ENCODE data around the gene DAO. TPM values are rescaled to one million over a fixed set of nuclear protein-coding genes. Genes with fewer than 3 reads are reported as not detected.

DAO gene
- total RNA-seq, 1 experiment from 2014 or later: not detected

DNA sequence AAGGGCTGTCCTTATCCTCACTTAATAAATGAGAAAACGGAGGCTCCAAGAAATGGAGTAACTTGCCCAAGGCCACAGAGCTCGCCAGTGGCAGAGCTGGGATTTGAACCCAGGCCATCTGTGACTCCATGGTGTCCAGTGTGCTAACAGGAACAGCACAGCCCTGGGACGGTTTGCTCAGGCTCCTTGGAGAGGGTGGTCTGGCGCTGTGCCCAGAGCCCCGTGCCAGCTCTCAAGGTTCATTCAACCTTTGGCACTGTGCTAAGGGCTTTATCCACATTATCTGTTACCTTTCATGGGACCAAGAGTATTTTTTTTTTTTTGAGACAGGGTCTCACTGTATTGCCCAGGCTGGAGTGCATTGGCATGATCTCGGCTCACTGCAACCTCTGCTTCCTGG is 8.1 kb downstream of the DAO start:
- no peaks in the 10 kb centered on the region for H3K9me3 ChIP-seq
- no peaks in the 10 kb centered on the region for H3K36me3 ChIP-seq
- H3K4me3 ChIP-seq: no peak overlapping the region
- H3K27me3 ChIP-seq: no peaks in the 10 kb centered on the region
- no peak for DNase-seq

DNA sequence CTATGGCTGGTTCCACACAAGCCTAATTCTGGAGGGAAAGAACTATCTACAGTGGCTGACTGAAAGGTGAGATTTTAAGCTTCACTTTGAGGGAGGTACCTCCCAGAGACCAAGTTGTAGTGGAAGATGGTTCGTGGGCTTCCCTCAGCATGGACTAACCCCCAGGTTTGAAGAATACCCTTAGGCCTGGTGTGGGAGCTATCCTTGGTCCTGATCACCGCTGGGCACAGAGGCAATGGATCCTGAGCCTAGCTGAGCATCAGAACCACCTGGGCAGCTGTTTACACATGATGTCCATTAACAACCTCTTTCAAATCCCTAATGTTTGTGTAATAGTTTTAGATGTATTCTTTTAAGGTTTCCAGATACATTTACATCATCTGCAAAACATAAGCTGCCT is 10.3 kb downstream of the DAO start:
- H3K36me3 ChIP-seq: no peaks in the 10 kb centered on the region
- no peak overlapping the region for H3K4me3 ChIP-seq
- DNase-seq: no peak
- H3K27me3 ChIP-seq: no peaks in the 10 kb centered on the region
- H3K9me3 ChIP-seq: no peaks in the 10 kb centered on the region

GRCh38 chr12:108895220-108895802 is 15.4 kb downstream of the DAO start:
- no peak overlapping the region for H3K4me3 ChIP-seq

GRCh38 chr12:108896336-108896735 is 16.4 kb downstream of the DAO start:
- H3K36me3 ChIP-seq: no peaks in the 10 kb centered on the region
- no peak for DNase-seq
- peaks cover 15% of the 10 kb centered on the region for H3K27me3 ChIP-seq
- no peaks in the 10 kb centered on the region for H3K9me3 ChIP-seq
- H3K4me3 ChIP-seq: no peak overlapping the region

More at GRCh38 chr12:108895220-108895802, 15.4 kb downstream of the DAO start:
- H3K27me3 ChIP-seq: peaks cover 15% of the 10 kb centered on the region
- no peaks in the 10 kb centered on the region for H3K36me3 ChIP-seq
- no peak for DNase-seq
- H3K9me3 ChIP-seq: no peaks in the 10 kb centered on the region

- H3K36me3 ChIP-seq: no peaks in the 10 kb centered on the region
- peaks cover 15% of the 10 kb centered on the region for H3K27me3 ChIP-seq
- DNase-seq: no peak
- H3K9me3 ChIP-seq: no peaks in the 10 kb centered on the region
- no peak overlapping the region for H3K4me3 ChIP-seq
These were observed 16.9 kb downstream of the DAO start for GRCh38 chr12:108896817-108897216.

DNA sequence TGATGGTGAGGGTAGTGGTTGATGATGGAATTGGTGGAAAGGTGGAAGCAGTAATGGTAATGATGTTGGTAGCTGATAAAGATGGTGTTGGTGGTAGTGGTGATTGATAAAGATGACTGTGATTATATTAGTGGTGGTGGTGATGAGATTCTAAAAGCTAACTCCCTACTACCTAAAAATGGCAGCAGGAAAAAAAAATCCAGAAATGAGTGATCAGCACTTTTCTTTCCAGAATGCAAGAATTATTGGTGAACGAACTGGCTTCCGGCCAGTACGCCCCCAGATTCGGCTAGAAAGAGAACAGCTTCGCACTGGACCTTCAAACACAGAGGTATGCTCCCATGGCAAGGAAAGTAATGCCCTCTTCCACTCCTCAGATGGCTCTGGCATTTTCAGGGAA is 19.3 kb downstream of the DAO start:
- peaks cover 15% of the 10 kb centered on the region for H3K27me3 ChIP-seq
- no peaks in the 10 kb centered on the region for H3K36me3 ChIP-seq
- no peak for DNase-seq
- H3K4me3 ChIP-seq: no peak overlapping the region
- H3K9me3 ChIP-seq: no peaks in the 10 kb centered on the region

DNA sequence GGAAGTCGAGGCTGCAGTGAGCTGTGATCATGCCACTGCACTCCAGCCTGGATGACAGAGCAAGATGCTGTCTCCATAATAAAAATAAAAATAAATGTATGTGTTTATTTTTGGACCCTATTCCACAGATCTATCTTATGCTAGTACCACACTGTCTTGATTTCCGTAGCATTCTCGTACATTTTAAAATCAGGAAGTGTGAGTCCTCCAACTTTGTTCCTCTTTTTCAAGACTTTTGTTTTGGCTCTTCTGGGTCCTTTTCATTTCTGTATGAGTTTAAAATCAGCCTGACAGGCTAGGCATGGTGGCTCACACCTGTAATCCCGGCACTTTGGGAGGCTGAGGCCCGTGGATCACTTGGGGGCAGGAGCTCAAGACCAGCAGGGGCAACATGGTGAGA is 25.8 kb downstream of the DAO start:
- no peak overlapping the region for H3K4me3 ChIP-seq
- no peaks in the 10 kb centered on the region for H3K36me3 ChIP-seq
- H3K27me3 ChIP-seq: no peaks in the 10 kb centered on the region; the same call in 1 of the 2 replicates
- no peak for DNase-seq
- H3K9me3 ChIP-seq: no peaks in the 10 kb centered on the region

GRCh38 chr12:108906971-108907370 is 27.1 kb downstream of the DAO start:
- no peaks in the 10 kb centered on the region for H3K36me3 ChIP-seq
- DNase-seq: no peak
- no peak overlapping the region for H3K4me3 ChIP-seq
- no peaks in the 10 kb centered on the region for H3K27me3 ChIP-seq
- no peaks in the 10 kb centered on the region for H3K9me3 ChIP-seq

GRCh38 chr12:108907839-108908351 is 28.0 kb downstream of the DAO start:
- Histone ChIP-seq H3K27me3 (no peaks in the 10 kb centered on the region), H3K4me3 (no peak overlapping the region), H3K9me3 (no peaks in the 10 kb centered on the region), H3K36me3 (no peaks in the 10 kb centered on the region)
- no peak for DNase-seq

DNA sequence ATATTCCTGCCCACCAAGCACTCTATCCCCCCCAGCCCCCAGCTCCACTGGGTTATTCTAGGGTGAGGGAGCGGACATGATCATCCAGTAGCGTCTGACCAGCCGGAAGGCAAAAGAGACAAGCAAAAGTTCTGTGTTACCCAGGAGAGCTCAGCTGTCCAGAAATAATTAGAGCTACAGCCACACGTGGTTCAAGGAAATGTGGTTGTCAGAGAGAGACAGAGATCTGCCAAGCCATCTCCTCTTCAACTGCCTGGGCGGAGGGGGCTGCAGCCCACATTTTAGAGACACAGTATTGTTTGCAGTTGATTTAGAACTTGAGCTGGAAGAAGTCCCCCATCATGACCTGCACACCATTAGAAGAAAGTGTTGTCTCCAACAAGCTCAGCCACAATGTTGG is 30.4 kb downstream of the DAO start:
- DNase-seq: no peak
- H3K9me3 ChIP-seq: no peaks in the 10 kb centered on the region
- no peaks in the 10 kb centered on the region for H3K27me3 ChIP-seq
- H3K36me3 ChIP-seq: no peaks in the 10 kb centered on the region
- H3K4me3 ChIP-seq: no peak overlapping the region

DNA sequence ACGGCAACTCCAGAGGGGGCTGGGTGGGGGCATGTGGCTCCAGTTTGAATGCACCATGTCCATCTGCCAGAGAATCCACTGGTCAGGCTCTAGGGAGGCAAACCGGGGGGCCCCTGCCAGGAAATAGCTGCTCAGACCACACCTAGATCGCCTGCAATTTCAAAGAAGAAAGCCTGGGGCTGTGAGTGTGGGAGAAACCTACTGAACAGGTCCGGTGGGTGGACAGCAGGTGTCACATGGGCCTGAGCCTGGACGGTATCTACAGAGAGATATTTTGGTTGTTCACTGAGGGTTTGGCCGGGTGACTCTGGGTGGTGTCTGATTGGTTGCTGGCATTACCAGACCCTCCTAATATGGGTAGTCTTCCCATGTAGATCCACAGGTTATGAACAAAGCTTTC is 32.0 kb downstream of the DAO start:
- no peak overlapping the region for H3K4me3 ChIP-seq
- H3K36me3 ChIP-seq: no peaks in the 10 kb centered on the region
- H3K9me3 ChIP-seq: no peaks in the 10 kb centered on the region
- DNase-seq: no peak
- no peaks in the 10 kb centered on the region for H3K27me3 ChIP-seq

DNA sequence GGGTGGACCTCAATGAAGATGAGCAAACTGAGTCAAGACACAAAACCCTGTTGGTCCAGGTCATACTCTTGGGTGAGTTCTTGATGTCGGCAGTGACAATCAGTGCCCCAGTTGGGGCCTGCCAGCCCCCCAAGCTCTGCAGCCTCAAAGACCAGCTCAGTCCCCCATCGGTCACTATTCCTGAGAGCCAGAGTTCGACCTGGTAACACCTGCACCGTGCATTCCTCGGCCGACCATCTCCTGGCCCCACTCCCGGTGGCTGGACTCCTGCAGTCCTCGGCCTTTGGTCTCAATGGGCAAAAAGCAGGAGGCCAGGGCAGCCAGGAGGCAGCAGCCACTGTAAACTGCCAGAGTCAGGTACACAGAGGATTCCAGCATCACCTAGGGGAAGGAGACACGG is 32.5 kb downstream of the DAO start:
- no peaks in the 10 kb centered on the region for H3K36me3 ChIP-seq
- no peaks in the 10 kb centered on the region for H3K27me3 ChIP-seq
- H3K9me3 ChIP-seq: no peaks in the 10 kb centered on the region
- no peak for DNase-seq
- no peak overlapping the region for H3K4me3 ChIP-seq

- H3K9me3 ChIP-seq: no peaks in the 10 kb centered on the region
- no peak overlapping the region for H3K4me3 ChIP-seq
- no peaks in the 10 kb centered on the region for H3K27me3 ChIP-seq
- peak; percentile 66 for DNase-seq
- H3K36me3 ChIP-seq: no peaks in the 10 kb centered on the region
These were observed 34.2 kb downstream of the DAO start for GRCh38 chr12:108914121-108914531.

- no peaks in the 10 kb centered on the region for H3K9me3 ChIP-seq
- DNase-seq: no peak
- no peaks in the 10 kb centered on the region for H3K27me3 ChIP-seq
- no peak overlapping the region for H3K4me3 ChIP-seq
- H3K36me3 ChIP-seq: no peaks in the 10 kb centered on the region
These were observed 35.8 kb downstream of the DAO start for GRCh38 chr12:108915632-108916133.

DNA sequence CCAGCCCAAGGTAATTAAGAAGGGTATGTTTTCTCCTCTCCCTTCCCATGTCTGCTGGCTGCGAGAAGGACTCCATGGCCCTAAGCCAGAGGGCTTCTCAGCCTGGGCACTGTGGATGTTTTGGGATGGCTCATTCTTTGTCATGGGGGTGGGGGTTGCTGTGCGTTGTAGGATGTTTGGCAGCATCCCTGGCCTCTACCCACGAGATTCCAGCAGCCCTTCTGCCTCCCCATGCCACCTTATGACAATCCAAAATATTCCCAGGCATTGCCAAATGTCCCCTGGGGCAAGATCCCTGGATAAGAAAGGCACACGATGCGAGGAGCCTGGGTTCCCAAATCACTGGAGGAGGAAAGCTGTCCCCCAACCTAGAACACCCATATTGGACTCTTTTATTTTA is 36.4 kb downstream of the DAO start:
- H3K4me3 ChIP-seq: no peak overlapping the region
- H3K36me3 ChIP-seq: no peaks in the 10 kb centered on the region
- no peaks in the 10 kb centered on the region for H3K27me3 ChIP-seq
- no peaks in the 10 kb centered on the region for H3K9me3 ChIP-seq
- peak; percentile 64 for DNase-seq

GRCh38 chr12:108918206-108918605 is 38.3 kb downstream of the DAO start:
- DNase-seq: no peak
- Histone ChIP-seq H3K36me3 (no peaks in the 10 kb centered on the region), H3K27me3 (no peaks in the 10 kb centered on the region), H3K4me3 (no peak overlapping the region), H3K9me3 (no peaks in the 10 kb centered on the region)

DNA sequence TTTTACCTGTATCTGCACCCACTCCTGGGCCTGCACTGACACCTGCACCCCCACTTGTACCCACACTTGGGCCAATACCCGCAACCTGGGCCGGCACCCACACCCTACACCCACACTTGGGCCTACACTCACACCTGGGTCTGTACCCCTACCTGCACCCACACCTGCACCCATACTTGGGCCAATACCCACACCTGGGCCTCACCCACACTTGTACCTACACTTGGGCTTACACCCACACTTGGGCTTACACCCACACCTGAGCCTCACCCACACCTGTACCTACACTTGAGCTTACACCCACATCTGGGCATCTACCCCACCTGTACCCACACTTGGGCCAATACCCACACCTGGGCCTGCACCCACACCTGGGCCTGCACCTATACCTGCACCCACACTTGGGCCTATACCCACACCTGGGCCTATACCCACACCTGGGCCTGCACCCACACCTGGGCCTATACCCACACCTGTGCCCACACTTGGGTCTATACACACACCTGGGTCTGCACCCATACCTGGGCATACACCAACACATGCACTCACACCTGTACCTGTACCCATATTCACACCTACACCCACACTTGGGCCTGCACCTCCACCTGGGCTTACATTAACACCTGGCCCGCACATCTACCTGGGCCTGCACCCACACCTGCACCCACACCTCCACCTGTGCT is 39.2 kb downstream of the DAO start:
- no peak overlapping the region for H3K4me3 ChIP-seq
- no peaks in the 10 kb centered on the region for H3K36me3 ChIP-seq
- DNase-seq: no peak
- no peaks in the 10 kb centered on the region for H3K27me3 ChIP-seq
- H3K9me3 ChIP-seq: no peaks in the 10 kb centered on the region

GRCh38 chr12:108921946-108922345 is 42.1 kb downstream of the DAO start:
- Histone ChIP-seq H3K4me3 (no peak overlapping the region), H3K9me3 (peaks cover 2% of the 10 kb centered on the region; the same call in 1 of the 2 replicates), H3K27me3 (no peaks in the 10 kb centered on the region), H3K36me3 (no peaks in the 10 kb centered on the region)
- DNase-seq: no peak

All from MG63 (cell line).